ENCODE measurements around the gene GOLGA6L2.
"Not testable (repeated sequence)": the region's sequence is repeated elsewhere in the genome, so short reads cannot be mapped to it uniquely, and the experiment has no call there.

GOLGA6L2 gene

GRCh38 chr15:23440596-23440995, 6.4 kb downstream of the GOLGA6L2 start:
- no peak overlapping the region for H3K4me3 Mint-ChIP-seq
- ATAC-seq (replicated peaks) (no peak), DNase-seq (no peak)
- no peaks in the 10 kb centered on the region for H3K9me3 Mint-ChIP-seq
- H3K27me3 Mint-ChIP-seq, result peaks cover 0 to 3% of the 10 kb centered on the region in 2 donors
- no peaks in the 10 kb centered on the region for H3K4me1 Mint-ChIP-seq
- H3K27ac Mint-ChIP-seq, result no peak overlapping the region
- H3K36me3 Mint-ChIP-seq, result no peaks in the 10 kb centered on the region

- Mint-ChIP-seq H3K27ac (no peak overlapping the region), H3K4me1 (no peaks in the 10 kb centered on the region), H3K9me3 (no peaks in the 10 kb centered on the region), H3K27me3 (peaks cover 0 to 3% of the 10 kb centered on the region in 2 donors), H3K36me3 (no peaks in the 10 kb centered on the region), H3K4me3 (no peak overlapping the region)
- DNase-seq (no peak), ATAC-seq (replicated peaks) (peak; percentile 14 to 33)
These were observed 7.5 kb downstream of the GOLGA6L2 start for GRCh38 chr15:23439513-23439912.

DNA sequence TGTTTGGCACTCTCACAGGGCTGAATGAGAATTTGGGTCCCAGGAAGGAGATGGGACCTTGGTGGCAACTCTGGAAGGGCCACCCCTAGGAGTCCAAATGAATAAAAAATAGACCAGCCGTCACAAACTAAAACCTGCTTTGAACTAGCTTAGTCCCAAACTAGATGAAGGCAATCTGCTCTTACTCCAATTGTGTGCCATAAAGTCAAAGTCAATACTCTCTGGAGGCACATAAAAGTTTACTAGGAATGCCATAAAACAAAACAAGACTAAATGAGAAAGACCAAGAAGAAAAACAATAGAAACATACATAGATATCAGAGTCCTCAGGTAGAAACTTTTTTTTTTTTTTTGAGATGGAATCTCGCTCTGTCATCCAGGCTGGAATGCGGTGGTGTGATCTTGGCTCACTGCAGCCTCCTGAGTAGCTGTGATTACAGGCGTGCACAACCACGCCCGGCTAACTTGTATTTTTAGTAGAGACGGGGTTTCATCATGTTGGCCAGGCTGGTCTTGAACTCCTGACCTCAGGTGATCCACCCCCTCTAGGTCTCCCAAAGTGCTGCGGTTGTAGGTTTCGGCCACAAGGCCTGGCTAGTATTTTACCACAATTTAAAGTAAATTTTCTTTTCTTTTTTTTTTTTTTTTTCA, 8.1 kb downstream of the GOLGA6L2 start:
- Mint-ChIP-seq H3K4me3 (no peak overlapping the region), H3K27ac (no peak overlapping the region), H3K36me3 (no peaks in the 10 kb centered on the region), H3K9me3 (no peaks in the 10 kb centered on the region), H3K27me3 (peaks cover 0 to 3% of the 10 kb centered on the region in 2 donors), H3K4me1 (no peaks in the 10 kb centered on the region)
- DNase-seq (no peak), ATAC-seq (replicated peaks) (no peak)

GRCh38 chr15:23437673-23438072, 9.4 kb downstream of the GOLGA6L2 start:
- Mint-ChIP-seq H3K36me3 (no peaks in the 10 kb centered on the region), H3K9me3 (no peaks in the 10 kb centered on the region), H3K27ac (no peak overlapping the region), H3K4me1 (no peaks in the 10 kb centered on the region), H3K4me3 (no peak overlapping the region), H3K27me3 (no peaks in the 10 kb centered on the region)
- no peak for ATAC-seq (replicated peaks)
- no peak for DNase-seq

DNA sequence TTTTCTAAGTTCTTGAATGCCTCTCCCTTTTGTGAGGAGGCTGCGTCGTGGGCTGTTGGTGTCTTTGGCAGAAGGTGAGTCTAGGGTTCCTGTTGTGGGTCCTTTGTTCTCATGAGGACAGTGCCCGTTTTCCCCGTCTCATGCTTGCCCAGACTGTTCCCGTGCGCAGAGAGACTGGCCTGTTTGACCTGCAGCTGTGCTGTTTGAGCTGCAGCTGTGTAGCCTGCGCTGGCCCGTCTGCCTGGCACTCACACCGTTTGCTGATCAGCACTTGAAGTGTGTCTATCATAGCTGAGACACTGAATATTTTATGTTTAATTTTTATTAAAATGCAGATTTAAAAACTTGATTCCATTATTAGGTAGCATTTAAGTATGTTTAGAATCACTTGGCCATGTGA, 9.9 kb downstream of the GOLGA6L2 start:
- no peak overlapping the region for H3K4me3 Mint-ChIP-seq
- no peak for DNase-seq
- H3K36me3 Mint-ChIP-seq, result no peaks in the 10 kb centered on the region
- H3K27ac Mint-ChIP-seq, result no peak overlapping the region
- H3K4me1 Mint-ChIP-seq, result no peaks in the 10 kb centered on the region
- ATAC-seq (replicated peaks), result no peak
- no peaks in the 10 kb centered on the region for H3K27me3 Mint-ChIP-seq
- H3K9me3 Mint-ChIP-seq, result no peaks in the 10 kb centered on the region

- ATAC-seq (replicated peaks) (no peak), DNase-seq (no peak)
- no peaks in the 10 kb centered on the region for H3K36me3 Mint-ChIP-seq
- no peaks in the 10 kb centered on the region for H3K27me3 Mint-ChIP-seq
- no peak overlapping the region for H3K4me3 Mint-ChIP-seq
- no peaks in the 10 kb centered on the region for H3K9me3 Mint-ChIP-seq
- no peak overlapping the region for H3K27ac Mint-ChIP-seq
- no peaks in the 10 kb centered on the region for H3K4me1 Mint-ChIP-seq
These were observed 10.6 kb downstream of the GOLGA6L2 start for GRCh38 chr15:23436421-23436820.

GRCh38 chr15:23434699-23435098, 12.3 kb downstream of the GOLGA6L2 start:
- not testable (repeated sequence) for H3K36me3 Mint-ChIP-seq; H3K4me1 Mint-ChIP-seq; H3K27ac Mint-ChIP-seq; H3K4me3 Mint-ChIP-seq; DNase-seq; ATAC-seq (replicated peaks); H3K27me3 Mint-ChIP-seq; H3K9me3 Mint-ChIP-seq

GRCh38 chr15:23425327-23425726, 21.7 kb downstream of the GOLGA6L2 start:
- ATAC-seq (replicated peaks); H3K9me3 Mint-ChIP-seq; H3K36me3 Mint-ChIP-seq; H3K27ac Mint-ChIP-seq; H3K4me1 Mint-ChIP-seq; H3K4me3 Mint-ChIP-seq; H3K27me3 Mint-ChIP-seq; DNase-seq: not testable (repeated sequence)

DNA sequence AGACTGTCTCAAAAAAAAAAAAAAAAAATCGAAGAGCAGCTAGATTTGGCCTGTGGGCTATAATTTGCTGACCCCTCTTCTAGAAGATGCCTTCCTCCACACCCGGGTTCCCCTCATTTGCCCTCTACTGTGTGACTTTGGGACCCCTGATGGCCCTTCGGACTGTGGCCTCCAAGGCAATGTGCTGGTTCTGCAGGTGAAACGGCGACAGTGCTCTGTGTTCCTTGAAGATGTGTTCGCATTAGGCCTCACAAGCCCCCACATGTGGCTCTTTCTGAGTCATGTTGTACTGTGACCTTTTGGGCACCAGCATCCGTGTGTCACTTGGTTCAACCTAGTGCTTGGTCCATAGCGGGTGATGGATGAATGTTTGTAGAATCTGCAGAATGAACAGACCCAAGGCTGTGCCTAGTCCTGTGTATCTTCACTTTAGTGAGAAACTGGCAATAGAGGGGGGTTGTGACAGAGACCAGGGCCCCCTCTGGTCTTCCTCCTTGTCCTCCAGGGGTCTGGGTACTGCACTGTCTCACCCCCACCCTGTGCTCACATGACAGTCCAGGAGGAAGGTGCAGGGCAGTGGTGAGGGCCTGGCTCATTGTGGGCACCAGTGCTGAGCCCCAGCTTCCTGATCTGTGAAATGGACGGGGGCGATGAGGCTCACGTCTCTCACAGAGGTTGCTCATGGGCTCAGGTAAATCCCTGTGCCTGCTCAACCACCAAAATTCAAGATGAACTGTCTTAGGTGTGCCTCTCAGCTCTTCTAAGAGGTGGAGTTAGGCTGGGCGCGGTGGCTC, 22.7 kb downstream of the GOLGA6L2 start:
- Mint-ChIP-seq H3K4me1 (no peaks in the 10 kb centered on the region), H3K27ac (no peak overlapping the region), H3K36me3 (no peaks in the 10 kb centered on the region), H3K27me3 (no peaks in the 10 kb centered on the region), H3K4me3 (no peak overlapping the region), H3K9me3 (no peaks in the 10 kb centered on the region)
- ATAC-seq (replicated peaks) (no peak), DNase-seq (no peak)

DNA sequence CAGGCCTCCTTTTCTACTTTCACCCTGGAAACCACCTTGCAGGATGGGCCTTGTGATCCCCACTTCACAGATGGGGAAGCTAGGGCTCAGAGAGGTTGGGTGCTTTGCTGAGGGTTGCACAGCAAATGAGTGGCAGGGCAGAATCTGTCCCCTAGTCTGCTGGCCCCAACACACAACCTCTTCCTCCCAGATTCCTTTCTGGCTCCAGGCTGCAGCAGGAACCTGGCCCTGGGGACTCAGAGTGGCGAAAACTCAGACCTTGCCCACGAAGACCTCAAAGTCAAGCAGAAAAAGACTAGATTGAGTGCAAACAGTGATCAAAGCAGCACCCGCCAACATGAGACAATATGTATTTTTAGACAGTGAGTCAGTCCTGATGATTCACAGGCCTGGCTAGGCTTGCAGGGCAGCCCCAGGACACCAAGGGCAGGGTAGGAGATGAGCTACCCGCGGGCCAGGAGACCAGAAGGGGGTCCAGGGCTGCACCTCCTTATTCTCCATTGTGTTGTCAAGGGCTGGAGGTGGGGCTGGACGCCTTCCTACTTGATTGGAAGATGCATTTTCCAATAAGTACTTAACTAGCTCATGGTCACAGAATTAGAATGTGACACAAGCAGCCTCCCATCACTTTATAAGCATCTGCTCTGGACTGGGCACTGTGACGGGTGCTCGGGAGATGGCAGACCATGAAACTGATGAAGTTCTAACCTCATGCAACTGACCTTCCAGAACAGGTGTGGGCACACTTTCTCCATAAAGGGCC, 23.9 kb downstream of the GOLGA6L2 start:
- no peaks in the 10 kb centered on the region for H3K9me3 Mint-ChIP-seq
- H3K27me3 Mint-ChIP-seq, result no peaks in the 10 kb centered on the region
- no peaks in the 10 kb centered on the region for H3K36me3 Mint-ChIP-seq
- no peak for DNase-seq
- no peak overlapping the region for H3K4me3 Mint-ChIP-seq
- ATAC-seq (replicated peaks), result peak; percentile 44 to 59
- no peak overlapping the region for H3K27ac Mint-ChIP-seq
- H3K4me1 Mint-ChIP-seq, result no peaks in the 10 kb centered on the region

GRCh38 chr15:23422099-23422945, 24.7 kb downstream of the GOLGA6L2 start:
- Mint-ChIP-seq H3K4me1 (no peaks in the 10 kb centered on the region), H3K27me3 (no peaks in the 10 kb centered on the region), H3K27ac (no peak overlapping the region), H3K36me3 (no peaks in the 10 kb centered on the region), H3K4me3 (no peak overlapping the region), H3K9me3 (no peaks in the 10 kb centered on the region)
- DNase-seq (no peak), ATAC-seq (replicated peaks) (no peak)

GRCh38 chr15:23420806-23421575, 26.1 kb downstream of the GOLGA6L2 start:
- no peaks in the 10 kb centered on the region for H3K9me3 Mint-ChIP-seq
- H3K4me1 Mint-ChIP-seq, result no peaks in the 10 kb centered on the region
- no peak overlapping the region for H3K4me3 Mint-ChIP-seq
- DNase-seq, result no peak
- H3K27me3 Mint-ChIP-seq, result no peaks in the 10 kb centered on the region
- no peak overlapping the region for H3K27ac Mint-ChIP-seq
- no peaks in the 10 kb centered on the region for H3K36me3 Mint-ChIP-seq
- ATAC-seq (replicated peaks), result peak; percentile 29 to 36

DNA sequence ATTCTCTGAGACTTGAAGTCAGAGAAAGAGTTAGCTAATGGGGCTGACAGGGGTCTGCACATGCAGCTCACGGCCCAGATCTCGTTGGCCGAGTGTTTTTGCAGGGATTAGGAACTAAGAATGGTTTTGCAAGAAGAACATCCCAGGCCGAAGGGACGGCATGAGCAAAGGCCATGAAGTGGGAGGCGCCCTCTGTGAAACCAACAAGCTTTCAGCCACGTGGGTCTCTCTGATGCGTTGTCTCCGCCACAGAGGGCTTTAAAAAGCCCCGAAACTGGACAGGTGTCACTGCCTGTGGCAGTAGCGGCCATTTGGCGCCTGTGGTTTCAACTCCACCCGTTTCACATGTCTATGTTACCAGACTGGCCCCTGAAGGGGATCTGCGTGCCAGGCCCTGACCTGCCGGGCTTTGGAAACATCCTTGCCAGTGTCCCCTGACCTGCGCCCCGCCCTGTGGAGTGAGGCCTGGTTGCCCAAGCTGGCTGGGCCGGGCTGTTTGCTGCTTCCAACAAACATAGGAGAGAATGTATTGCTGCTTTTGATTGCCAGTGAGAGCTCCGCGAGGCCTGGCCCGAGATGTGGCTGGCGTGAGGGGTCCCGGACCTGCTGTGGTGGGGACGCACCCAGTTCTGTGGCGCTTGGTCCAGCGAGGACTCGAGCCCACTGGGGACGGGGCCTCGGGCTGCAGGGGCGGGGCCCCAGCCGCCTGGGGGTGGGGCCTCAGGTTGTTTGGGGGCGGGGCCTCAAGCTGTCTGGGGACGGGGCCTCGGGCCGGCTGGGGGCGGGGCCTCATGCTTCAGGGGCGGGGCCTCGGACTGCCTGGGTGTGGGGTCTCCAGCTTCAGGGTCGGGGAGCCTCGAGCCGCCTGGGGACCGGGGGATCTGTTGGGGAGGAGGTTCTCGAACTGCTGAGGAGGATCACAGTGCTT, 30.4 kb downstream of the GOLGA6L2 start:
- Mint-ChIP-seq H3K36me3 (no peaks in the 10 kb centered on the region), H3K27me3 (no peaks in the 10 kb centered on the region), H3K4me3 (no peak overlapping the region), H3K9me3 (no peaks in the 10 kb centered on the region), H3K27ac (no peak overlapping the region), H3K4me1 (no peaks in the 10 kb centered on the region)
- DNase-seq (no peak), ATAC-seq (replicated peaks) (peak in 1 of 2 donors; percentile 31)
